Activated gamma-delta T cell treated with anti-CD3 and anti-CD28 coated beads, Interleukin-2, amount 50 U/mL, for 16 hours (primary cell): ENCODE data around the gene SMS.
"Not testable (repeated sequence)": the region's sequence is repeated elsewhere in the genome, so short reads cannot be mapped to it uniquely, and the experiment has no call there.

Source experiments
- DNase-seq: peaks from one replicate; pipeline ENCODE4 v3.0.0-alpha.2; 2020; ENCODE audit warnings: low read depth

SMS gene

DNA sequence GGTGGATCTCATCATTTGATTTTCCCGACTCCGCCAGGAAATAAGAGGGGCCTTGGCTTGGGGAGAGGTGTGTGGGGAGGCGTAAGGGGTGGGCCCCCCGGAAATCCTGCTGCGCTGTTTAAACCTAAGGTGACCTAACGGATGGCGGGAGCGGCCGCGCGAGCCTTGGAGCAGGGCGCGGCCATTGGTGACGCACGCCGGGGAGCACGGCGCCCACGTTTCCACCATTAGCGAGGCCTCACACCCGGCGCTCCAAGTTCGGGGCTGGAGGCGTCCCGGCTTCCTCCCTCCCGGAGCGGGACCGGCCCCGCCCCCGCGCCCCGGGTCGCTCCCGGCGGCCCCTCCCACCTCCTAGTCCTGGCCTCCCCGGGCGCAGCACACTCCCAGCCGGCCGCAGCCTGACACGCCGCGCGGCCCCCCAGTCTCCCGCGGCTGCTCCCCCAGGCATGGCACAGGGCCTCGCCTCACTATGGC lies at the start of gene SMS:
TSS of gene SMS (plus strand) at position 354 of the 474 bp plus-strand sequence. CDS start at position 470, 116 bp downstream.
- peak; percentile 15 for DNase-seq

DNA sequence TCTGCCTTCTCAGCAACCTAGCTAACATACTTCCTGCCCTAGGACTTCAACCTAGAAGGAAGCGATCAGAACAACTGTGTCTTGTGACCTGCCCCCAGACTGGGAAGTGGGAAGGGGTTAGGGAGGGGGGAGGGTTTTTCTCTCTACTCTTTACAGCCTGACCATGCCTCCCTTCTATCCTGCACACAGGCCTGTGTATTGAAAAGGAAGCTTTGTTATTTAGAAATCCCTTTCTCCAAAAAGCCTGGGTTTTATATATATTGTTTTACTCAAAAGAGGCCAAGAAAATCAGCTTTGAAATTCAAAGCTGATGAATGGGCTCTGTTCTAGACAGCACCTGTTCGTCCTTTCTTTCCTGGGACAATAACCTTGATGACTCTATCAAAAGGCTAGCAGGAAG lies 35.2 kb upstream of the SMS start:
- no peak for DNase-seq

DNA sequence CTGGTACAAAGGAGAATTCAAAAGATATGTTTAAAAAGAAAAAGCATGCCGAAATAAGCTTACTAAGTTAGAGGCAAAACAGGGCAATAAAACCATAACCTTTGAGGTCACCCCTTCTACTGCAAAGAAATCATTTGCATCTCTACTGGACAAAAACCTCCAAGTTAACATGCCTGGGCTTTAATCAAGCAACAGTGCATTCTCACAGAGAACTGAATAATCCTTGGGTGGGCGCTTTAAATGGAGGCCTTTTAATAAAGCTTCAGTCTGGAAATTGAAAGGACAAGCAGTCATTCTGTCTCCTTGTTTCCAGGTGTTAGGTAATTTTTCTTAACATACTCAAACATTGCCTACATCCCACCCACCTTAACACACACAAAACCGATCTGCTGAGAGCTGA lies 34.6 kb upstream of the SMS start:
- no peak for DNase-seq

DNA sequence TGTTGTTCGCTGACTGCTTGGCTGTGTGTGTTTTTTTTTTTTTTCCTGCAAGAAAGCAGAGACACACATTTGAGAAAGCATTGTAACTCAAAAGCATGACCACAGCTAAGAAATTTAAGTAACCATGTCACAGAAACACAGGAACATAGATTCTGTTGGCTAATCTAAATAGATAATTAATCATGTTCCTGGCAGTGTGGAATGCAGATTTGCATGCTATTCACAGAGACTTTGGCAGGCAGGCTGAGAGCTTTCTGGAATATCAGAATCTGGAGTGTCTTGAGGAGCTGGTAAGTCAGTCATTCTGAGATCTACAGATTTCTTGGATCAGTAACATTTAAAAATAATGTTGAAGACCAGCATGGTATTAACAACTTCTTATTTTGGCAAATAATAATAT lies 33.2 kb upstream of the SMS start:
- no peak for DNase-seq

DNA sequence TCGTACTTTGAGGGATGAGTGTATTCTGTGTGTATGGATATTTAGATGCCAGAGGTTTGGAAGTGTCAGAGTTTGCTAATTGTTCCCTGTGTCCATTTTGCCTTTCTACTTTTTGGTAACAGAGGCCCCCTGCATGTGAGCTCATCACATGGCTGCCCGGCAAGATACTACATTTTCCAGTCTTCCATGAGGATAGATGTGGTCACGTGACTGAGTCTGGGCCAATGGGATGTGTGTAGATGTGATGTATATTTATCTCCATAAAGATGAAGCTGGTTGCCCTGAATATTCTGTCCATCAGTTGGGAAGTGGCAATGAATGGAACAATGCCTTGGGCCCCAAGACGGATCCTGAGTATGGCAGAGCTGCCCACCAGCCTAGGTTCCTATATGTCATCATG lies 29.0 kb upstream of the SMS start:
- DNase-seq, result no peak

GRCh38 chrX:21912220-21912619 lies 28.3 kb upstream of the SMS start:
- DNase-seq, result no peak

DNA sequence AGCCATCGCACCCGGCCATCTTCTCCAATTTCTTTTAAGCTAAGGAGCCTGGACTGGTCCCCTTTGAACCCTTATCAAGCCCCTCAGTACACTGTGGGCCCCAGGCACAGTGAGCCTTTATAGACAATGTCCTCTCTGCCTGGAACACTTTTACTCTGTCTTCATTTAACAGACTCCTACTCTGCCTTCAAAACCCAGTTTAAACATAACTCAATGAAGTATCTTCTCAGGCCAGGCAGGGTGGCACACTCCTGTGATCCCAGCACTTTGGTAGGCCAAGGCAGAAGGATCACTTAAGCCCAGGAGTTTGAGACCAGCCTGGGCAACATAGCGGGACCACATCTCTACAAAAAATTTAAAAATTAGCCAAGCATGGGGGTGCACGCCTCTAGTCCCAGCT lies 27.5 kb upstream of the SMS start:
- DNase-seq, result no peak

DNA sequence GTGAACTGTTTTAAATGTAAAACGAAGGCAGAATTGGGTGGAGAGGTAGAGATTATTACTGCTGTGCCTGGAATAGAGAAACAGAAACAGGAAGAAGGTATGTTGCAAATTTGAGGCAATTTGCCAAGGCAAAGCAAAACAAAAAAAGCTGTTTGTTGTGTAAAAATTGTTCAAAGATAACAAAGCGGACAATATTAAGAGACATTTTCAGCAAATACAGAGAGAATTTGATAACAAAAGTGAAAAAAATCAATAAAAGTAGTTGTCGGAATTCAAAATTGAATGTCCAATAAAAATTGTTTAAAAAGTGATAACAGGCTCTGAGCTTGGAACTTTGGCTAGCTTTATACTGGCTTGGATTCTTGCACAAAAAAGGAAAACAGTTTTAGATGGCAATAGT lies 14.4 kb upstream of the SMS start:
- DNase-seq, result no peak

DNA sequence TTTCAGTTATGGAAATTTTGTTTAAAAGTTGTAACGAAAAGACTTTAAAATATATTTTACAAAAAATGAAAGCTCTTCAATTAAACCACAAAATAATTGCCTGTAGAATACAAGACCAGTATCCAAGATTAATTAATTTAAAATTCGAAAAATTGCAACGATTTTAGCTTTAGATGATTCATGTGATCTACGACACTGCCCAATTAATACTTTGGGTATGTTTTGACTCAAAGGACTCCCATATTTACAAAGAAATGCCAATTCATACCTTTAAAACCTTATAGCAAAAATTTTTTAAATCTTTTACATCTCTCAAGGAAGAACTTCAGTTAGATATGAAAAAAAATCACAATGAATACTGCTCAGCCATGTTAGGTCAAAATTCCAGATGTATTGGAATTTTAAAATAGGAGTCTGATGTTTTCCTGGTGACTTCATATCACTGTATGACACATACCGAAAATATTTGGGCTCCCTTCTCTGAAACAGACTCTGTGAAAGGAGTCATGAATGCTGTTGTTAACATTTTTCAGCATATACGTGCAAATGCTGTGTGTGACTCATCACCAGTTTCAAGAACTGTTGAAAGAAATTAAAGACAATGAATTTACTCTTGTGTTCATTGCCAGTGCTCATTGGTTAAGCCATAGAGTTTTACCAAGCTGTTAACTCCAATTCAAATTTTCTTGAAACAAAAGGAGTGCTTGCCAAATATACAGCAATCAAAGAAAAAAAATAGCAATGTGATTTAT lies 13.8 kb upstream of the SMS start:
- DNase-seq, result no peak

- no peak for DNase-seq
Measured at GRCh38 chrX:21929209-21929608, 11.3 kb upstream of the SMS start.

DNA sequence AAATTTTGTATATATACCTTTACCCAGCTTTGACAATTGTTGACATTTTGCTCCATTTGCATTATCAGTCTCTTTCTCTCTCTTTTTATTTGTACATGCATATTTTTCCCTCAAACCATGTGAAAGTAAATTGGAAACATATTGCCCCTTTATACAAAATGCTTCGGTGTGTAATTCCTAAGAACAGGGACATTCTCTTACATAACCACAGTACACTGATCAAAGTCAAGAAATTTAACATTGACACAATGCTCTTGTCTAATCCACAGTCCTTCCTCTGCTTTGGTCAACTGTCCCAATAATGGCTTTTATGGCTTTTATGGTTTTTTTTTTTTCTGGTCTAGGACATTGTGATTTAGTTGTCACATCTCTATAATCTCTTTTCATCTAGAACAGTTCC lies 9.5 kb upstream of the SMS start:
- DNase-seq, result no peak

DNA sequence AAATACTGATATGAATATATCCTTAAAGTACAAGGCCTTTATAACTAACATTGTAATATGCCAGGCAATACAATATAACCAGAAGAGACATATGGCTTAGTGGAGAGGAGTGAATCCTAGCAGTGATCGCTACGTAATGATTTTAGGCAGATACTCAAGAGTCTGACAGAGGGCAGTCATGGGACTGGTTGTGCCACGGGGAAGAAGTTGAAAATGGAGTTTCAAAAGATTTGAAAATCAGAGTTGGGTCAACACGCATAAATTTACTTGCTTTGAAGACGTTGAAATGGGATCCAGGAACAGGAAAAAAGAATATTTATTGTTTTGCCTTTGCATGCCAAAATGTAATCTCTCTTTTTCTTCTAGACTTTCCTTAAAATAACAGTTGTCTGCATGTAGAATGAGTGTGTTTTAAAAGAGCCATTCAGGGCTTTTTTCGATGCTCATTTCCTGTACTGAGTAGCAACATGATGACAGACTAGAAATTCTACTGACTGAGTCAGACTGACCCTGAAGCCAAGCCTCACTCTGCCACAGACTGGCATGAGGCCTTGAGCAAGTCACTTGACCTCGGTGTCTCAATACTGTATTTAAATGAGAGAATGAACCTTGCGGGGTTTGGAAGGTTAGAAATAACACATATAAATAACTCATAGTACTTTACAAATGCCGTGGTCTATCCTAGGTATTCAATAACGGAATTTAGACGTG lies 8.1 kb upstream of the SMS start:
- no peak for DNase-seq

- no peak for DNase-seq
Measured at GRCh38 chrX:21933077-21933476, 7.4 kb upstream of the SMS start.

- DNase-seq, result no peak
Measured at GRCh38 chrX:21934414-21934813, 6.1 kb upstream of the SMS start.

GRCh38 chrX:21939906-21940305 lies 603 bp upstream of the SMS start:
- no peak for DNase-seq

DNA sequence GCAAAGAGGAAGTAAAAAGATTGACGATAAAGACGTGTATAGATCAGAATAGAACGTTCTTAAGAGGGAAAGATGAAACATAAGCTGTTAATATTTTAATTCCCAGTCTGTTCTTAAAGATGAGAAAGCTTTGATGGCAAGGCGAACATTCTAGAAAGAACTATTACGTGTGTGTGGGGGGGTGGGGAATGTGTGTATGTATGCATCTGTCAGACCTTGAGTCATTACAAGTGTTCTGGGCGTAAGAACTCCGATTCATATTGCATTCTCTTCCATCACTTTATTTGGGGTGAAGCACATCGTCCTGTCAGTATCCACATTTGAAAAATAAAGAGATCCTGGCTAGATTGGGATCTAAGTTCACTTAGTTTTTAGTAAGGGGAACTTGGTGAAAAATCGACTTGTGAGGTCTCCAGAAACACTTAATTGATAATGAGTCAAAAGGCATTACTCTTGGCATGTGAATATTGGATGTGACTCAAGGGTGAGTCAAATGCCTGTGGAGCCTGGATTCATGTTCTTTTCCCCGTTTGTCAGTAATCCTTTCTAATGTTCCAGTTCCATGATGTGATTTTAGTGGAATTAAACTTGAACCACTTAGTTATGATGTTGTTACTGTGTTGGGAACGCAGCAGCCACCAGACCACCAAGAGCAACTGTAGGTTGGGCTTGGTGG lies 3.1 kb downstream of the SMS start:
- DNase-seq, result no peak

DNA sequence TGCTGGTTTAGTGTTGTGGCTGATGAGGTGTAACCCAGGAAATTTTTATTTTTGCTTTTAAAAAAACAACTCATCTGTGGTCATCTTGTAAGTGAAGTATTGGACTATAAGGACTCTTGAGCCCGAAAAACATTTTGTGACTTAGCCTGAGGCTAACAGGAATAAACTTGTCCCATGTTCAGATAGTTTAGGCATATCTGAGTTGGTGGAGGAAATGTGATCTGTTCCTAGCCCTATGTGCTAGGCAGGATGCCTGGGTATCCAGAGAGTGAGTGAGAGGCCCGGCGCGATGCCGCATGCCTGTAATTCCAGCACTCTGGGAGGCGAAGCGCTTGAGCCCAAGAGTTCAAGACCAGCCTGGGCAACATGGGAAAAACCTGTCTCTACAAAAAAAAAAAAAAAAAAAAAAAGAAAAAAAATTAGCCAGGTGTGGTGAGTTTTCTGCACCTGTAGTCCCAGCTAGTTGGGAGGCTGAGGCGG lies 3.7 kb downstream of the SMS start:
- no peak for DNase-seq

GRCh38 chrX:21946925-21947641 lies 6.6 kb downstream of the SMS start:
- no peak for DNase-seq

DNA sequence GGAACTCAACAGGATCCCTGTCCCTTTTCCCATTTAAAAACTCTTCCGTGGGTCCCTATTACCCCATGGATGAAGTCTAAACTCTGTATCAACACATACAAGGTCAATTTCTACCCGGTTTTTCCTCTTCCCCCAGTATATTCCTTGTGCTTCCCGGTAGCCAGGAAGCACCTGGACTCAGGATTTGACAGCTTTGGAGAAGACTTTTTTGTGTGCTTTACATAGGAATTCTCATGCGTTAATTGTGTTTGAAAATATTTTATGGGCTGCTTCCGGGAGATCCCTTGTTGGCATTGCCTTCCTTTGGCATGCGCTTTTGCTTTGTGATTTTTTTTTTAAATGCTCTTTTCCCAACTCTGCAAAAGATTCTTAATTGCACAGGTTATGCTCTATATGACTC lies 7.2 kb downstream of the SMS start:
- no peak for DNase-seq

DNA sequence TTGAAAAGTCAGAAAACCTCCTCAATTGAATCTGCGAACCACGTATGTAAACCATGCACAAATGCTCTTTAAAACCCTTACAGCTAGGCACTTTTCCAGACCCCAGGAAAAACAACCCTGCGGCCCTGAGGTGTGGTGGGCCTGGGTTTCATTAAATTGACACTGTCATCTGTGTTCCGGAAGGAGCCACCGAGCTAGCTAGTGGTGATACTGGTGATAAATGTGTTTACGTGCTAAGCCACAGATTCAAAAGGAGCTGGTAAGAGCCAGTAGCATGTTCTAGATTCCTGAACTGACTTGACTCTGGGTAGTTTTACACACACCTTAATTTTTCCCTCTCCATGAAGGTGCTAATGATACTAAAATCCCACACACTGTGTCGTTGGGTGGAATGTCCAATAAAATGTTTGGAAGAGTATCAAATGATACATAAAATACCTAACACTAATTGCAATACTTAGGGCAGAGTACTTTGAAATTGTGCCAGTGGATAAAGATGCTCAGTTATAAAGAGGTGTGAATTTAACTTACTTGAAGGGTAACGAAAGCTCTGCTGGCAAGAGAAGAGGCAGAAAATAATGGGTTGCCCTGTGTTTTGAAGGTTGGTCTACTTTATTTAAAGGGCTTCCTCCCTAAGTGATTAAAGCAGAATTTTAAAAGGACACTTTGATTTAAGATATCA lies 8.5 kb downstream of the SMS start:
- DNase-seq, result no peak

- DNase-seq, result no peak
Measured at GRCh38 chrX:21949689-21950088, 9.2 kb downstream of the SMS start.

GRCh38 chrX:21950557-21950956 lies 10.0 kb downstream of the SMS start:
- not testable (repeated sequence) for DNase-seq
